Fibroblast of lung (primary cell): ENCODE measurements around the gene MKLN1. TPM values are rescaled to one million over a fixed set of nuclear protein-coding genes. Genes with fewer than 3 reads are reported as not detected.

Experiments
- DNase-seq, 2 donors: peaks; one replicate each; pipeline versions ENCODE4 v3.0.0 to v3.0.0-alpha.2; 2010; ENCODE audit warnings: low read depth in 2 of 2
- H2AFZ ChIP-seq: 2 replicates; pipeline ENCODE4 v1.5.1; 2012; ENCODE audit warnings: low read length, control low read depth, inconsistent platforms
- H3K27ac ChIP-seq: 2 replicates; pipeline ENCODE4 v1.5.1; 2011; ENCODE audit warnings: low read length, control low read depth; ENCODE audit not compliant: insufficient read depth
- H3K27me3 ChIP-seq: 2 replicates; pipeline ENCODE4 v1.5.1; 2011; ENCODE audit warnings: mild to moderate bottlenecking, low read length; ENCODE audit not compliant: control insufficient read depth, insufficient read depth
- H3K36me3 ChIP-seq: 2 replicates; pipeline ENCODE4 v1.5.1; 2011; ENCODE audit warnings: low read length; ENCODE audit not compliant: control insufficient read depth, insufficient read depth
- H3K4me1 ChIP-seq: 2 replicates; pipeline ENCODE4 v1.5.1; 2011; ENCODE audit warnings: low read length; ENCODE audit not compliant: control insufficient read depth, insufficient read depth; ENCODE audit errors: extremely low read depth
- H3K4me2 ChIP-seq: 2 replicates; pipeline ENCODE4 v1.5.1; 2011; ENCODE audit warnings: low read length, control low read depth; ENCODE audit not compliant: insufficient read depth; ENCODE audit errors: extremely low read depth
- H3K4me3 ChIP-seq, 4 experiments: fragments of 200-600 bp in 1 of 4; sonication (generic) in 1 of 4; replicated peaks in 1 of 4; 2 replicates each; pipeline ENCODE4 v1.5.1; 2011 to 2016; ENCODE audit warnings: low read length in 4 of 4, low read depth in 3 of 4, mild to moderate bottlenecking in 3 of 4, control low read depth in 2 of 4, inconsistent platforms in 1 of 4, mixed read lengths in 1 of 4; ENCODE audit not compliant: insufficient read depth in 1 of 4; ENCODE audit errors: control extremely low read depth in 1 of 4
- H3K79me2 ChIP-seq: 2 replicates; pipeline ENCODE4 v1.5.1; 2012; ENCODE audit warnings: mild to moderate bottlenecking, low read length, inconsistent platforms; ENCODE audit not compliant: control insufficient read depth, insufficient read depth
- H3K9ac ChIP-seq: 2 replicates; pipeline ENCODE4 v1.5.1; 2011; ENCODE audit warnings: mild to moderate bottlenecking, low read length, control low read depth; ENCODE audit not compliant: insufficient read depth
- H3K9me3 ChIP-seq: 2 replicates; pipeline ENCODE4 v1.5.1; 2012; ENCODE audit warnings: low read depth, low read length; ENCODE audit not compliant: control insufficient read depth, insufficient read depth
- H4K20me1 ChIP-seq: 2 replicates; pipeline ENCODE4 v1.5.1; 2011; ENCODE audit warnings: low read length; ENCODE audit not compliant: control insufficient read depth, insufficient read depth; ENCODE audit errors: extremely low read depth
- EZH2 ChIP-seq: IDR thresholded peaks from 2 replicates; pipeline ENCODE4 v1.5.1; 2012; ENCODE audit warnings: low read length, control low read depth, mild to moderate bottlenecking; ENCODE audit errors: missing control alignments
- polyA plus RNA-seq, 2 donors: library from polyadenylated mRNA; depleted of rRNA in 1 of 2; stranded (reverse) in 1 of 2; unstranded in 1 of 2; fragments of >200 nt; gene quantifications; 2 replicates each; pipeline ENCODE4 v1.2.1, GENCODE V29; 2011 to 2012; ENCODE audit warnings: missing spikeins in 1 of 2
- total RNA-seq: library from RNA; depleted of rRNA; stranded (reverse); fragments of >200 nt; gene quantifications from 2 replicates; pipeline ENCODE4 v1.2.1, GENCODE V29; 2014
- TF ChIP-seq, protein P1 (sequence below), 2 donors: IDR thresholded peaks in 1 of 2; conservative IDR thresholded peaks in 1 of 2; 1 replicate in 1 of 2; 2 replicates in 1 of 2; pipeline ENCODE4 v1.5.1; 2011 to 2012; ENCODE audit warnings: low read length in 2 of 2, control low read depth in 1 of 2, inconsistent platforms in 1 of 2, low read depth in 1 of 2, mild to moderate bottlenecking in 1 of 2

The MKLN1 gene
- total and polyA plus RNA-seq, 2 donors (not counting 1 experiment from before 2014, with no cell fraction given): 33.9 to 46.4 TPM

DNA sequence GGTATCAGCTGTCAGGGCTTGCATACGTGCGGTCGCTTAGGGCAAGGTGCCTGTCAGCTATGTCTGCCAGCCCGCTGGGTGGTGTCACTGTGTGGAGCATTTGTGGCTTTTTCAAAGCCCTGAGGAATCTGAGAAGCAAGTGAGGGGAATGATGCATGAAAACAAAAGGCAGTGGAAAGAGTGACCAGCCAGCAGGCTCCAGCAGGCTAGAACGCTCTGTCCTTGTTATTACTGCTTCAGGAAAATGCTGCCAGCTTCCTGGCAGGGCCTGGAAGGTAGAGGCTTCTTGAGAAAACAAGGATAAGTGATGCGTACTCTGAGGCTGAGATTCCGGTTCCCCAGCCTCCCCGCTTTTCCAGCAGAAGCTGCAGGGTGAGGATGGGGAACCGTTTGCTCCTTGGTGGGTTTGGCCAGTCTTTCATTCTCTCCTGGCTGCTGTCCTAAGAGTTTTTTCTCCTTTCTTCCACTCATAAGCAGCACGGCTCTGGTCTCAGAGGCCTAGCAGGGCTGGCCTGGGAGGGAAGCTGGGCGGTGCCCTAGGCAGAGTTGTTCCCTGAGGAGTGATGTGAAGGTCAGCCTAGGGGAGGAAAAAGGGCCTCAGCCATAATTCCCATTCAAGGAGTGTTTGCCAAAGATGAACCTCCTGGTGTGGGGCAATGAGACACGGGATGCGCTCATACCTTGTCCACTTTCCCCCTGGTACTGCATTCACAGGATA is 42.8 kb upstream of the MKLN1 start:
- Histone ChIP-seq H3K36me3 (no peaks in the 10 kb centered on the region), H3K9me3 (no peaks in the 10 kb centered on the region), H3K9ac (no peak overlapping the region), H2AFZ (peak overlapping the region; percentile 13), H3K4me3 (no peak overlapping the region), H3K79me2 (no peaks in the 10 kb centered on the region), H3K27me3 (no peaks in the 10 kb centered on the region), H4K20me1 (no peaks in the 10 kb centered on the region), H3K4me1 (no peaks in the 10 kb centered on the region), H3K27ac (no peak overlapping the region), H3K4me2 (no peak overlapping the region)
- peak in 1 of 2 donors; percentile 50 for DNase-seq
- TF ChIP-seq EZH2: no peak
- TF ChIP-seq, protein P1, sequence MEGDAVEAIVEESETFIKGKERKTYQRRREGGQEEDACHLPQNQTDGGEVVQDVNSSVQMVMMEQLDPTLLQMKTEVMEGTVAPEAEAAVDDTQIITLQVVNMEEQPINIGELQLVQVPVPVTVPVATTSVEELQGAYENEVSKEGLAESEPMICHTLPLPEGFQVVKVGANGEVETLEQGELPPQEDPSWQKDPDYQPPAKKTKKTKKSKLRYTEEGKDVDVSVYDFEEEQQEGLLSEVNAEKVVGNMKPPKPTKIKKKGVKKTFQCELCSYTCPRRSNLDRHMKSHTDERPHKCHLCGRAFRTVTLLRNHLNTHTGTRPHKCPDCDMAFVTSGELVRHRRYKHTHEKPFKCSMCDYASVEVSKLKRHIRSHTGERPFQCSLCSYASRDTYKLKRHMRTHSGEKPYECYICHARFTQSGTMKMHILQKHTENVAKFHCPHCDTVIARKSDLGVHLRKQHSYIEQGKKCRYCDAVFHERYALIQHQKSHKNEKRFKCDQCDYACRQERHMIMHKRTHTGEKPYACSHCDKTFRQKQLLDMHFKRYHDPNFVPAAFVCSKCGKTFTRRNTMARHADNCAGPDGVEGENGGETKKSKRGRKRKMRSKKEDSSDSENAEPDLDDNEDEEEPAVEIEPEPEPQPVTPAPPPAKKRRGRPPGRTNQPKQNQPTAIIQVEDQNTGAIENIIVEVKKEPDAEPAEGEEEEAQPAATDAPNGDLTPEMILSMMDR (conservative IDR thresholded peaks at IDR 0.05 in 1 of 2, IDR thresholded peaks at IDR 0.05 in 1 of 2; ENCODE audit: low read depth in 1 of 2, low read length in 2 of 2): no peak

DNA sequence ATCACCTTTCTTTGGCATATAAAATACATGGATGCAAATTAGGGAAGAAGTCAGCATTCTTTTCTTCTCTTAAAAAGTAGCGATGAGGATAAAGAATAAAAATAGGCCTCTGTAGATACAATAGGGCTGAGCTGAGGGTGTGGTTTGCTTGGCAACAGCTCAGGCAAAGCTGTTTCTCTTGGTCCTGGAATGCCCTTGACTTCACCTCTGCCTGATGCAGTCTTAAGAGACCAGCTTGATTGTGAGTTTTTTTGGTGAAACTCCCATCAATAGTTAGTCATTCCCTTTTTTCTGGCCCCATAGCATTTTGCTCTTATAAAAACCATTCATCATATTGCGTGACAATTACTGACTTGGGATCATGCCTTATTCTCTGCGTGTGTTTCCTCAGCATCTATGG is 42.1 kb upstream of the MKLN1 start:
- no peak overlapping the region for H2AFZ ChIP-seq
- H3K27ac ChIP-seq: no peak overlapping the region
- no peaks in the 10 kb centered on the region for H3K27me3 ChIP-seq
- DNase-seq: peak; percentile 19 to 29
- H3K4me2 ChIP-seq: no peak overlapping the region
- H4K20me1 ChIP-seq: no peaks in the 10 kb centered on the region
- H3K4me3 ChIP-seq: no peak overlapping the region
- TF ChIP-seq EZH2: no peak
- TF ChIP-seq, protein P1 (conservative IDR thresholded peaks at IDR 0.05 in 1 of 2, IDR thresholded peaks at IDR 0.05 in 1 of 2; ENCODE audit: low read depth in 1 of 2, low read length in 2 of 2): no peak
- no peaks in the 10 kb centered on the region for H3K36me3 ChIP-seq
- no peaks in the 10 kb centered on the region for H3K9me3 ChIP-seq
- H3K4me1 ChIP-seq: no peaks in the 10 kb centered on the region
- no peak overlapping the region for H3K9ac ChIP-seq
- H3K79me2 ChIP-seq: no peaks in the 10 kb centered on the region

DNA sequence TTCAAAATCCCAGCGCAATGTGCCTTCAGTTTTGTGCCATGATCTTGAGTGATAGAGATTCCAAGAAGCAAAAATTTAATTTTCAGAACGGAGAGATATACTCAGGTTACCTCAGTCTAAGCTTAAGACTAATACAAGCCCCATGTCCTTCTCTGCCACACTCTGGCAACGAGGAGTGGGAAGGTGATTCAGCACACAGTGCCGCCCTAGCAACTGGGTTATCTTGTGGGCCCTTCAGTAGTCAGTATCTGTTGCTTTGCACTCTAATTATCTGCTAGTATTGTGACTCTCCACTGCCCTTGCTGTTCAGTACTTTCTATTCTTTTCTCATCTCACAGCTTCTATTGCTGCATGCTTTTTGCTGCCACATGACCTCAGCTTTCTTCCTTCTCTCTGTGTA is 39.2 kb upstream of the MKLN1 start:
- H2AFZ ChIP-seq: no peak overlapping the region
- no peaks in the 10 kb centered on the region for H3K9me3 ChIP-seq

More for the DNA sequence above, 39.2 kb upstream of the MKLN1 start:
- peak in 1 of 2 donors; percentile 3 for DNase-seq
- Histone ChIP-seq H3K4me2 (no peak overlapping the region), H3K36me3 (no peaks in the 10 kb centered on the region), H3K27ac (no peak overlapping the region), H3K9ac (no peak overlapping the region), H3K4me1 (peaks cover 2% of the 10 kb centered on the region), H3K79me2 (no peaks in the 10 kb centered on the region), H3K27me3 (no peaks in the 10 kb centered on the region), H4K20me1 (no peaks in the 10 kb centered on the region), H3K4me3 (no peak overlapping the region)
- TF ChIP-seq, protein P1 (conservative IDR thresholded peaks at IDR 0.05 in 1 of 2, IDR thresholded peaks at IDR 0.05 in 1 of 2; ENCODE audit: low read depth in 1 of 2, low read length in 2 of 2): no peak
- no peak for TF ChIP-seq EZH2
